Heart left ventricle (tissue), 16 donors: Measurements from ENCODE around the gene CNOT9. TPM values are rescaled to one million over a fixed set of nuclear protein-coding genes. Genes with fewer than 3 reads are reported as not detected.
"Not testable (repeated sequence)": the region's sequence is repeated elsewhere in the genome, so short reads cannot be mapped to it uniquely, and the experiment has no call there.

Experiments used
- ATAC-seq, 4 donors: fragments of 200-7000 bp; cut with Tn5 transposase; one replicate each; pipeline ENCODE4 v1.9.1; 2020 to 2022; ENCODE audit warnings: moderate library complexity in 4 of 4, mild to moderate bottlenecking in 3 of 4, moderate number of reproducible peaks in 1 of 4
- DNase-seq, 5 donors: peaks; one replicate each; pipeline ENCODE4 v3.0.0-alpha.2; 2020
- H3K27ac ChIP-seq, 12 donors: fragments of 200-600 bp; sonication (generic) in 4 of 12; one replicate each; pipeline versions ENCODE4 v1.5.0 to v1.8.0; 2016 to 2022; ENCODE audit warnings: mild to moderate bottlenecking in 2 of 12
- H3K27me3 ChIP-seq, 9 donors: fragments of 200-600 bp; sonication (generic) in 2 of 9; one replicate each; pipeline versions ENCODE4 v1.5.1 to v1.8.0; 2016 to 2022; ENCODE audit warnings: mild to moderate bottlenecking in 3 of 9
- H3K36me3 ChIP-seq, 9 donors: fragments of 200-600 bp; sonication (generic) in 2 of 9; one replicate each; pipeline versions ENCODE4 v1.5.0 to v1.8.0; 2018 to 2022; ENCODE audit warnings: mild to moderate bottlenecking in 2 of 9
- H3K4me1 ChIP-seq, 12 donors: fragments of 200-600 bp; sonication (generic) in 4 of 12; one replicate each; pipeline versions ENCODE4 v1.5.0 to v1.8.0; 2016 to 2022; ENCODE audit warnings: mild to moderate bottlenecking in 3 of 12
- H3K4me3 ChIP-seq, 12 donors: fragments of 200-600 bp; sonication (generic) in 4 of 12; one replicate each; pipeline versions ENCODE4 v1.5.0 to v1.8.0; 2017 to 2022; ENCODE audit warnings: mild to moderate bottlenecking in 9 of 12, moderate library complexity in 4 of 12
- H3K9me3 ChIP-seq, 12 donors: fragments of 200-600 bp; sonication (generic) in 4 of 12; one replicate each; pipeline versions ENCODE4 v1.5.0 to v1.8.0; 2016 to 2022; ENCODE audit warnings: mild to moderate bottlenecking in 1 of 12
- CTCF ChIP-seq, 12 donors: fragments of 200-600 bp; sonication (generic) in 4 of 12; IDR thresholded peaks; one replicate each; pipeline versions ENCODE4 v1.5.0 to v1.8.0; 2018 to 2022; ENCODE audit warnings: antibody characterized with exemption in 12 of 12, mild to moderate bottlenecking in 5 of 12
- POLR2A ChIP-seq, 2 donors: fragments of 450-650 bp; IDR thresholded peaks; one replicate each; pipeline ENCODE4 v1.6.1; 2017; ENCODE audit warnings: antibody characterized with exemption in 2 of 2, mild to moderate bottlenecking in 2 of 2, moderate library complexity in 2 of 2
- WGBS, 4 donors: extraction: QIAGEN DNeasy Blood & Tissue Kit in 2 of 4; methylation state at CpG; one replicate each; pipeline versions ENCODE4 v1.1.5 to v1.1.7; 2013 to 2018; 5-methylcytosine and 5-hydroxymethylcytosine counted together
- intact Hi-C, 10 donors: fragments of 100-400 bp; cut with DNase I; formaldehyde crosslinking; loops; one replicate each; pipeline versions ENCODE4 v1.11.1 to v1.14.2; 2022
- long read RNA-seq, 3 donors: library from polyadenylated mRNA; unstranded; transcript quantifications; one replicate each; pipeline ENCODE4 v2.0.0, GENCODE V29; 2020 to 2021
- polyA plus RNA-seq, 2 donors: library from polyadenylated mRNA; stranded (reverse); fragments of 200-250 nt; gene quantifications; one replicate each; pipeline ENCODE4 v1.2.3, GENCODE V29; 2013
- total RNA-seq, 9 donors: library from RNA; depleted of rRNA in 2 of 9; stranded (reverse); fragments of >200 nt in 2 of 9; fragmentation: NEBNext Ultra II Directional in 3 of 9; extraction: Animal tissue kit (Norgen Biotek cat#: 25700) in 3 of 9; gene quantifications; one replicate each; pipeline versions ENCODE4 v1.1.0 to v1.2.4, GENCODE V29; 2016 to 2023
- donor health status: ischemic (EF 13 %, LVEDD 7.1; RV severe dilation, severe dysfunction).
- donor health status: healthy with polysubstance abuse.
- donor health status: DM: no; HTN: yes; CAD: no.
- donor health status: DM: no; HTN: no; CAD: no.
- donor health status: ischemic (EF 25% LVEDD 6.9; RV normal size, moderate dysfunction).
- donor health status: ischemic (EF 25% LVEDD 5.7; RV mildly dilated, moderate dysfunction).
- donor health status: healthy.
- donor health status: DM: yes; HTN: yes; CAD: no.
- donor health status: ischemic (EF 35%, LVEDD 5.7; RV mildly dilated, moderate dysfunction).
- donor health status: nonischemic (EF 11% LVEDD 7.7; RV severe dilation, severe dysfunction).
- donor health status: DM: yes; HTN: yes; CAD: no.
- donor health status: PGD.
- donor health status: ischemic (EF 29% LVEDD 5.4; RV normal size, mild dysfunction).
- donor health status: nonischemic (EF 23%, LVEDD 6.1; RV moderate dilation, normal function).

CNOT9 gene
- 10 to 100 TPM; 19.4 to 34.8 (median 23.1) TPM for total RNA-seq
- polyA plus RNA-seq = 10 to 100 TPM; 12.2 to 23.3 TPM
- long read RNA-seq, donor 1, full-length matches to known transcripts = 13 of 15 reads
- long read RNA-seq, donor 1, partial matches to known transcripts = 1 of 15 reads
- long read RNA-seq, donor 1, other reads (novel, unspliced or antisense) = 1 of 15 reads
- long read RNA-seq, donor 2, full-length matches to known transcripts = 49 of 65 reads
- long read RNA-seq, donor 2, partial matches to known transcripts = 2 of 65 reads
- long read RNA-seq, donor 2, other reads (novel, unspliced or antisense) = 14 of 65 reads
- long read RNA-seq, donor 3, full-length matches to known transcripts = 9 of 10 reads
- long read RNA-seq, donor 3, partial matches to known transcripts = 0 of 10 reads
- long read RNA-seq, donor 3, other reads (novel, unspliced or antisense) = 1 of 10 reads

- WGBS, 4 donors = 0 to 1% (median 0%) methylated on average over 36 to 77 of the region's 77 CpGs
- intact Hi-C loops = loop anchor here in 8 of 10 donors (1.0 to 10.0 kb wide), 9 partner anchors 79 to 281 kb away; partner anchors contain the start of genes BCS1L (in 3 of the 8) and ZNF142 (in 3 of the 8)
- peaks cover 0 to 34% (median 21%) of the 10 kb centered on the region in 9 donors for H3K36me3 ChIP-seq
- no peaks in the 10 kb centered on the region for H3K9me3 ChIP-seq
- H3K4me1 ChIP-seq = peaks cover 8 to 53% (median 31%) of the 10 kb centered on the region in 12 donors
- H3K27me3 ChIP-seq = no peaks in the 10 kb centered on the region
- peak within 1 kb of the TSS; percentile 83 to 99 (median 94) for H3K27ac ChIP-seq
- DNase-seq (peak; percentile 99 to 100 (median 100)), ATAC-seq (peak; percentile 96 to 99 (median 98))
- TF ChIP-seq CTCF (IDR thresholded peaks at IDR 0.05) (peak in 1 of 12 donors; percentile 6), POLR2A (IDR thresholded peaks at IDR 0.05) (peak in 1 of 2 donors; percentile 60)
- peak within 1 kb of the TSS; percentile 60 to 90 (median 80) for H3K4me3 ChIP-seq
Measured at GRCh38 chr2:218568190-218569037, at the start of gene CNOT9, which contains the start of gene USP37. TSS of gene CNOT9 (plus strand) at chr2:218568839. CDS start at chr2:218568955, 116 bp downstream. TSS of gene USP37 (minus strand) at chr2:218568351. CDS start at chr2:218558653, 9,698 bp downstream.

GRCh38 chr2:218518876-218519275, 49.8 kb upstream of the CNOT9 start:
- Histone ChIP-seq H3K9me3 (peaks cover 0 to 10% (median 0%) of the 10 kb centered on the region in 12 donors), H3K4me1 (no peaks in the 10 kb centered on the region), H3K4me3 (no peak overlapping the region), H3K27ac (no peak overlapping the region), H3K27me3 (no peaks in the 10 kb centered on the region), H3K36me3 (peaks cover 0 to 32% (median 12%) of the 10 kb centered on the region in 9 donors)
- WGBS, 4 donors = 96 to 98% (median 97%) methylated on average over 1 of the region's 1 CpG
- intact Hi-C loops = no loop called here
- ATAC-seq (no peak), DNase-seq (no peak)
- no peak for TF ChIP-seq CTCF (IDR thresholded peaks at IDR 0.05)
- no peak for TF ChIP-seq POLR2A (IDR thresholded peaks at IDR 0.05)

GRCh38 chr2:218523651-218524050, 45.0 kb upstream of the CNOT9 start:
- intact Hi-C loops = no loop called here
- H3K27ac ChIP-seq = no peak overlapping the region
- H3K36me3 ChIP-seq = peaks cover 0 to 77% (median 55%) of the 10 kb centered on the region in 9 donors
- no peaks in the 10 kb centered on the region for H3K4me1 ChIP-seq
- H3K27me3 ChIP-seq = no peaks in the 10 kb centered on the region
- 94 to 100% (median 98%) methylated on average over 1 of the region's 1 CpG for whole genome bisulfite sequencing, 4 donors
- no peak for DNase-seq
- no peak for TF ChIP-seq CTCF (IDR thresholded peaks at IDR 0.05)
- TF ChIP-seq POLR2A (IDR thresholded peaks at IDR 0.05) = no peak
- no peak for ATAC-seq
- peaks cover 0 to 11% (median 0%) of the 10 kb centered on the region in 12 donors for H3K9me3 ChIP-seq
- no peak overlapping the region for H3K4me3 ChIP-seq

- H3K4me1 ChIP-seq, ATAC-seq, H3K9me3 ChIP-seq, H3K27ac ChIP-seq, intact Hi-C loops, H3K27me3 ChIP-seq, DNase-seq, H3K4me3 ChIP-seq: not testable (repeated sequence)
- WGBS, 4 donors = 97 to 100% (median 99%) methylated on average over 2 of the region's 2 CpGs
- peaks cover 0 to 97% (median 89%) of the 10 kb centered on the region in 9 donors for H3K36me3 ChIP-seq
Measured at GRCh38 chr2:218528409-218528808, 40.2 kb upstream of the CNOT9 start.
